ENCODE measurements around the gene CLCN6.
A peak's percentile ranks its signal among the peaks of the same experiment; 100 is the strongest.
"Not testable (repeated sequence)": the region's sequence is repeated elsewhere in the genome, so short reads cannot be mapped to it uniquely, and the experiment has no call there.

The CLCN6 gene

DNA sequence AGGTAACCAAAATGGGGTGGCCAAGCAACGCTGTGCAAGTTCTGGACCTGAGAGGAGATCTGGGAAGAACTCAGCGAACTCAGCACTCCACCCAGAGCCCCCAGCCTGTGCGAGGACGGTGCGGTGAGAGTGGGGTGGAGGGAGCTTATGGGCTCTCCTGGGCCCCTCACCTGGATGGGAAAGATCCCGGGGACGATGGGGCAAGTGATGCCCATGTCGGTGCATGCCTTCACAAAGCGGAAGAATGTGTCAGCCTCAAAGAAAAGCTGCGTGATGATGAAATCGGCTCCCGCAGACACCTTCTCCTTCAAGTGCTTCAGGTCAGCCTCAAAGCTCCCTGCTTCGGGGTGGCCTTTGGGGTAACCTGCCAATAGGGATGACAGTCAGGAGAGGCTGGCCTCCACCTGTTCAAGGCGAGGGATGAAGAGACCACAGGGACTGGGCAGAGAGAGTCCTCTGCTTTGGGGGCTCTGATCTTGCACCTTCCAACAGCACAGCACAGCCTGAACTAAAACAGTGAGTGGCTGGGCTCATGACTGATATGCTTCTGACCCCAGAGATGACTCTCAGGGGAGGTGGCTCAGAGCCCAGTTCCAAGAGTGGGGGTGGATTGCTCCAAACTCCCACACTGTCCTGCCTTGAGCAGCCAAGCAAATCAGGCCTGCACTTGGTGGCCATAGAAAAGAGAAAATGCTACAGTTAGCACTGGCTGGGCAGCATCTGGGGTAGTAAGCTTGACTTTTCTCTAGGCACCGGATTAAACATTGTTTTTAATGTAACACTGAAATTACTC is 9.8 kb upstream of the CLCN6 start:
- DNase-seq, result no peak

DNA sequence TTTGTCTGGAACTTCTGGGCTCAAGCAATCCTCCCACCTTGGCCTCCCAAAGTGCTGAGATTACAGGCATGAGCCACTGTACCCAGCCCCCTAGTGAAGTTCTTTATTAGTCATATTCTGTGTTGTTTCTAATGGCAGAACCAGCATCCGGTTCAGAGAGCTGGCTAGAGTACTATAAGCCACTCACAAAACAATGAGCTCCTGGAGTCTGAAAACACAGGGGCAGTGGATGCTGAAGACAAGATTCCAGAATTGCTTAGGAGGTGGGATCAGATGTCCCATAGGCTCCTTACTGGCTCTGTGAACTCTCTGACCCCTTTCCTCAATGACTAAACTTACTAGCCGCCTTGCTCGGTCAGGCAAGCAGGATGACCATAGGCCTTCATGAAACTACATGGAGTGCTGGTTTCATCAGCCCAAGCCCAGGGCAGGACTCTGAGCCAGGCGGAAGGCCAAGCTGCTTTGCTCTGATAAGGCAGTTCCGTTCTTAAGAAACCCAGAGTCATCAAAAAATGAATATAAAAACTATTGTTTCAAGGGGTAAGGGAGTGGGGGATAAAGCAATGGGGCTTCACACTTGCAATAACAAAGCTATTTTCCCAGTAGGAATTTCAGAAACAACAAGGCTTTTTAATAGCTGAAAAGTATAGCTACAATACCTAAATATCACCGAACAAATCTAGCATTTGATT is 8.3 kb upstream of the CLCN6 start:
- DNase-seq, result no peak

DNA sequence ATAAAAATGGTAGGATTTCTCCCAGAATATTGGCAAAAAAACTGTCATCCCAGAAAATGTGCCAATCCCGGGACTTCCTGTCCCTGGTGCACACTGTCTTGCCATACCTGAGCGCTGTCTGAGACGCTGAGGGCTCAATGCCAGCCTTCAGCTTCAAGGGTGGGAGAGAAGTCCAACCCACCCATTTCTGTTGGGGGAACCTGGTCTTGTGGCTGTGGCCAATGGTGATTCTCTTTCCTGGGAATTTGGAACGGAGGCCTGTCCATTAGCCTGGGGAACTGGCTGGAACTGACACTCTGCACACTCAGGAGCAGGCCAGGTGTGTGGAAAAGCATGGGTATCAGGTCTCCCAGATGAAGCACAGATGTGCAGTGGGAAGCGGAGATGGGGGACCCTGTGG is 6.9 kb upstream of the CLCN6 start:
- DNase-seq, result no peak

DNA sequence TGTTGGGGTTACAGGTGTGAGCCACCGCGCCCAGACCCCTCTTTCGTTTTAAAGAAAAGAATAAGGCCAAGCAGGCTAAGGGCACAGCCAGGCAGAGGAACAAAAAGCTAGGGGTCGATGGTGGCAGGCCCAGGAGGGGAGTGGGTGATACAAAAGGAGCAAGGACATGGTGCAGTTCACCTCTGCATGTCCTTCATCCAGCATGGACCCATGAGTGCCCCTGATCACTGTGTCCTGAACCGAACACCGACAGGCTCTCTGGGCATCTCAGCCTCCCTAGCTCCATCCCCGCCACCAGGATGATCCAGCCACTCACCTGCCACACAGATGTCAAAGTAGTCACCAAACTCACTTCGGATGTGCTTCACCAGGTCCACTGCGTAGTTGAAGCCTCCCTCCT is 6.1 kb upstream of the CLCN6 start:
- DNase-seq, result no peak

DNA sequence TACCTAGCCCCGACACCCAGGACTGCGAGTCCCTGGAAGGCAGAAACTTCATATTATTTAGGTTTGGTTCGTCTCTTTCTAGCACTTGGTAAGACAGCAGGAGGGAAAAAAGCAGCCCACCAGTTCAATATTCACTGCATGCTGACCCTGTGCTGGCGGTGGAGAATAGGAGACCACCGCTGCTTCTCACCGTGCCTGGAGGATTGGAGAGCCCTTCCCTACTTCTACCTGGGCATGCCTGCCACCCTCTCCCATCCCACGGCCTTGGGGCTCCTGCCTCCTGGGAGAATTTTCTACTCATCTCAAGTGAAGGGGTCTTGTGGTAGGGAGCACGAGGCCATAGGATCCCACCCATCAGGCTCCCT is 5.6 kb upstream of the CLCN6 start:
- DNase-seq, result no peak

DNA sequence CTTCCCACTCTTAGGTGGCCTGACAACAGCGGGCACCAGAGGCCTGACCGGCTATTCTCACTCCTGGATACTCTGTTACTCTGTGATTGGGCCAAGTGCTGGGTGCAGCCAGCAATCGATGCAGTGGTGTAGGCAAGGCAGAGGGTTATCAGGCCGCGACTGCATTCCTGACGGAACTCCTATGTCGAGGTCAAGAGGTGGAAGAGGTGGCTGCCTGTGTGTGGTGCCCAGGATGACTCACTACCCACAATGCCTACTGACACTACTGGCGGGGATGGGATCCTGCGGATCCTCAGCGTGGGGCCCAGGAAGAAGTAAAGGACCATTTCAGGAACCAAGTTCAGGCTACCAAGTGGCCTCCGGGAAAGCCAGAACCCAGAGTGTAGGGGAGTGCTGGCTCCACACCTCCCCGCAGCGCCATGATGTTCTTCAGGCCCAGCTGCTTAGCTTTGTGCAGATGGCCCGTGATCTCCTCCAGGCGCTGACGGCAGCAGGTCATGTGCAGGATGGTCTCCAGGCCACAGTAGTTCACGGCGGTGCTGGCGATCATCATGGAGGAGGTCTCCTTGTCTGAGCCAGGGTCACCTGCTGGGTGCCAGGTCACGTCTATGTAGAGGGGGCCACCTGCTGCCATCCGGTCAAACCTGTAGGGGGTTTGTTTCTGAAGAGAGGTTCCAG is 5.1 kb upstream of the CLCN6 start:
- no peak for DNase-seq

DNA sequence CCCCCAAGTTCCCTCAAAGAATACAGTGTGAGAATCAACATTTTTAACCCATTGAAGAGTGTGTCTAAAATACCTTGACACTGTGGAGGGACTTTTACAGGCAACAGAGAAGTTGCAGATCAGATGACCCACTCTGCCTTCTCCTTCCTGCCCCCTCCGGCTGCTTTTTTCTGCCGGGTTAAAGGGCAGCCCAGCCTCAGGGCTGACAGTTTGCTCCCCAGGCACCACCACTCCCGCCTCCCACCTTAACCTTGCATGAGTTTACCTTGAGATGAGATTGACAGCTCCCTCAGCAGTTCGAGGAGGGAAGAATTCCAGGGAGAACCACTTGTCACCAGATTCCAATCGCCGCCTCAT is 3.4 kb upstream of the CLCN6 start:
- DNase-seq, result no peak

DNA sequence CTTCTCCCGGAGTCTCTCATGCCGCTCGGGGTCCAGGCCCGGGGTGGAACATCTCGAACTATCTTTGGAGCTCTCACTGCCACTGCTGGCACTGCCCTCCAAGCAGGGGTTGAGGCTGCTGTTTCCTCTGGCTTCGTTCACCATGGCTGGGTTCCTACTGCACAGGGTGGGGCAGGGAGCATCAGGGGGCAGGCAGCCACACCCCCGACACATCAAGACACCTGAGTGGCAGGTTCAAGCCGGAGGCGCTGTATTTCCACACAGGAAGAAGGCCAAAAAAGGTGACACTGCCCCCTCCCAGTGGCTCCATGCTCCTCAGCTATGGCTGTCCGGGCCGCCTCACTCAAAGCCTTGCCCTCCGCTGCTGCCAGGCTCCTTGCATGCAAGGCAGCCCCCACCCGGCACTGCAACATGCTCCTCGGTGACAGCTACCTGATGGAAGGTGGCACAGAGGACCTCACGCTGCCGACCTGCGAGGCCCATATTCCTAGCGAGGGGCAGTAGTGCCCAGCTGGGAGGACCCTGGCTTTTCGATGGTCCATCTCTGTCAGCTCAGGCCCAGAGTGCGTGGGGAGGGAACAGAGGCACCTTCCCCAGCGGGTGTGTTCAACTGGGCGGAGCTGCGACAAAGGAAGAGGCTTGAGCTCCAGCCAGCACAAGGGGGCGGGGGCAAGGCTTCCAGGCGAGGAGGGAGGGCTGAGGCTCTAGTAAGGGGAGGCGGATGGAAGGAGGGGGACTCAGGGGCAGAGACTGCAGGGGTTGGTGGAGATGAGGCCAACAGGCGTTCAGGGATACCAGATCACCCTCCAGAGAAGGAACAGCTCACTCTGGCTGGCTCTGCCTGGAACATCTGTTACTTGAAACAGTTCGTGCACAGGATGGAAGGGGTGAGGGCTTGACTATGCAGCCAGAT is 2.8 kb upstream of the CLCN6 start:
- DNase-seq, result peak; percentile 90

DNA sequence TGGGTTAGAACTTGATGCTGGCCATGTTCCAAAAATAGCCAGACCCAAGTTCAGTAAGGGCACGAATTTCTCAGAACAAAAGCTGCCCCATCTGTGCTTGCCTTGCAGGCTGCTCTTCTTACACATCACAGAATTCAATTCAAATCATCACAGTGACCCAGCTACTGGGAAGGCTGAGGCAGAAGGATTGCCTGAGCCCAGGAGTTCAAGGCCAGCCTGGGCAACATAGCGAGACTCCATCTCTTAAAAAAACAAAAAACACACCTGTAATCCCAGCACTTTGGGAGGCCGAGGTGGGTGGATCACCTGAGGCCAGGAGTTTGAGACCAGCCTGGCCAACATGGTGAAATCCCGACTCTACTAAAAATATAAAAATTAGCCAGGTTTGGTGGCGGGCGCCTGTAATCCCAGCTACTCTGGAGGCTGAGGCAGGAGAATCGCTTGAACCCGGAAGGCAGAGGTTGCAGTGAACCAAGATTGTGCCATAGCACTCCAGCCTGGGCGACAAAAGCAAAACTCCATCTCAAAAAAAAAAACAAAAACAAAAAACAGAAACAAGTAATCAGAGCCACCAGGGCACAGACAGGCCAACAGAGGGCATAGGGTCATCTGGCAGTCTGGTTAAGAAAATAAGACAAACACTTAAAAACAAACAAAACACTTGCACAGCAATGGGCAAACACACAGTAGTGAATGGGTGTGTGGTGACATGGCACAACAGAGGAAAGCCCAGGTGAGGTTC is 1.9 kb upstream of the CLCN6 start:
- DNase-seq, result not testable (repeated sequence)

DNA sequence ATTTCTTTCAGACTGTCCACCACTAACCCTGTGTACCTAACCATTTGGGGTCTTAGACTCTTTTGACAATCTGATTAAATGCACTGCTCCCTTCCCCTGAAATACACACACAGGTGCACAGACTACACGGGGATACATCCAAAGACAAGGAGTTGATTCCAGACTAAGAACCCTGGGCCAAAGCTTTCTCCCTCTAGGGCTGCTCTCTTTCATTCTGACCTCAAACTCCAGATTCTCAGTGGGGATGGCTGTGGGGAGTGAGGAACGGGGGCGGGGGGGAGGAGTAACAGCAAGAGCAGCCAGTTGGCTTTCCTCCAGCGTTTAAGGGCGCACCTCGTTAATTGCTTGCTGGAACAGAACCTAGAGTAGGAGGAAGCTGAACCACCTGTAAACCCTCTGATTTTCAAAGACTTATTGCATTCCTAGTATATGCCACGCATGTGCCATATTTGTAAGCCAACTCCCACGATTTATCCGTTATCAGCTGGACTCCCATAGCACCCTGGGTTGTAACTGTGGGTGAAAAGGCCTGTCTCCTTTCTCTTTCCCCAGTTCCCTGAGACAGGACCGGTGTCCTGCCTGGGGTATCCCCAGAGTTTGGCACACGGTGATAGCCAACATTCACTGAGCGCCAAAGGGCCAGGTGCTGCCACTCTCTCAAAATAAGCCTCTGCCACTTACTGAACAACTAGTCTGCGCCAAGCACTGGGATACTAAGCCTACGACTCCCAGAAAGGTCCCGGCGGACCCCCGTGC is 1.1 kb upstream of the CLCN6 start:
- DNase-seq, result peak; percentile 85

DNA sequence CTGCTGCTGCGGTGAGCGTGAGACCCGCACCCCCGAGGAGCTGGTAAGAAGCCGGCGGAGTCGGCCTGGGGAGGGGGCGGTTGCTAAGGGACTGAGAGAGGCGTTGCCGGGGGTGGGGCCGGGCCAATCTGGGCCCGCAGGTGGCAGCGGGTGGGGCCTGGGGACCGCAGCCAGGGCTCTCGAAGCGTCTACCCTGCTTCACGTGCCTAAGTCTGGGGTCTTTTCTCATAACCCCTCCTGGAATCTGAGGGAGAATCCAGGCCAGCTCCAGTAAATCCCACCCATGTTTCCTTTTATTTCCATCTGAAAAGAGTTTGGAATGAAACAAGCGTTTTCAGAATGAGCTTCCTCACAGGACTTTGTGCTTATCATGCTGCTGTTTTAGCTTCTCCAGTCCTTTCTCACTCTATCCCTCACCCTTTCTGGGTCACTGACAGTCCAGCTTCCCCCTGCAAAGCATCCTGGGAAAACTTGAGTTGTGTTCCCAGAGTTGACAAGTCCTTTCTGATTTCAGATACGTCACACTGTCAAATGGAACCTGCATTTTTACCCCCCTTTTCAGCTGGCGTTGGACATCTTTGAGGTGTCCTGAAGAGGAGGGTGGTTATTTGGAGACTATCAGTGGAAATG is 431 bp downstream of the CLCN6 start:
- peak; percentile 72 for DNase-seq

DNA sequence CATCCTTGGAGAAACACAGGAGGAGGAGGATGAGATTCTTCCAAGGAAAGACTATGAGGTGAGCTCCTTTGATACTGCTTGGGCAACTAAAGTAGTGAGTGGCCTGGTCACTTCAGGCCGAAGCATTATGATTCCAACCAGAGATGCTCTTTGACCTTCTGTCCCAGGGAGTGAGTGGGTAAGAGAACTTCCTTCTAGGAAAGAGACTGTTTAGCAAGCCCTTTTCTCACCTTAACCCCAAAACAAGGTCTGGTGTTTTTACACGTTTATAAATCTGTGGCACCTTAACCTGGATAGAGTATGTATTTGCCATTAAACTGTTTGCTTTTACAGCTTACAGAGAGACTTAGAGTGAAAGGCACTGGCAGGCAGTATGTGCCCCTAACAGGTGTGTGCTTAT is 1.1 kb downstream of the CLCN6 start:
- DNase-seq, result no peak

DNA sequence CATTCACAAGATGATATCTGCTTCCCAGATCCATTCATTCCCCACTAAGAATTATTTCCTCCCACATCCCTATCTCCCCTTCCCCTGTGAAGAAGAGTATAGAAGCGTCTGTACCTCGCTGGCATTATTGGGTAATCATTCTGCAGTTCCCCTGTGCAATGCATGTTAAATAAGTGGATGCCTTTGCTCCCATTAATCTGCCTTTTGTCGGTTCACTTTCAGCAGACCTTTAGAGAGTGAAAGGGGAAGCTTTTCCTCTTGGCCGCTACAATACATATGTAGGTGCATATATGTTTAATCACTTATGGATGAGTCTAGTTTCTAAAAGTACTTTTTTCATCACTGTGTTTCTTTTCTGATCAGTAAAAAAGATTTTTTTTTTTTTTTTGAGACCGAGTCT is 7.0 kb downstream of the CLCN6 start:
- no peak for DNase-seq

DNA sequence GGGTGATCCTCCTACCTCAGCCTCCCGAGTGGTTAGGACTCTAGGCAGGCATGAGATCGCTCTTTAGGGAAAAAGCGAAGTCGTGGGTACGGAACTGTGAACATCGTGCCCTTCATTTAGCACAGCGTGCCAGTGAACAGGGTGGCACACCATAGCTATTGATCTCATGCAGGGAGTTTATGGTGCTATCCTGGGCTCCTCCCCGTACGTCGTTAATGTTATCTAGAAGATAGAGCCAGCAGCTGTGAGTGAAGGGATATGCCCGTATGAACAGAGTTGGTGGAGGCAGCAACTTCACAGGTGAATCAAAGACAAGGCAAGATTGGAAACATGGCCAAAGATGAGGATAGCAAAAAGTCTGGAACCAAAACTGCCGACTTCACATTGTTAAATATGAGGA is 11.2 kb downstream of the CLCN6 start:
- no peak for DNase-seq

DNA sequence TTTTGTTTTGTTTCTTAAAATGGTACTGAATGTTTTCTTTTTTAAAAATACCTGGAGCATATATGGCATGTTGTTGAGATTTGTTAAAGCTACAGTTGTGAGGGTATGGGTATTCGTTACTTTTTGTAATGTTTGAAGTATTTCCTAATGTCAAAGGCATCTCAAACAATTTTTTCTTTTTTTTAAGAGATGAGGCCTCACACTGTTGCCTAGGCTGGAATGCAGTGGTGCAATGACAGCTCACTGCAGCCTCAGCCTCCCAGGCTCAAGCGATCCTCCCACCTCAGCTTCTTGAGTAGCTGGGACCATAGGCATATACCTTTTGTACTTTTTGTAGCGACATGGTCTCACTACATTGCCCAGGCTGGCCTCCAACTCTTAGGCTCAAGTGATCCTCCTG is 16.1 kb downstream of the CLCN6 start:
- DNase-seq, result no peak

DNA sequence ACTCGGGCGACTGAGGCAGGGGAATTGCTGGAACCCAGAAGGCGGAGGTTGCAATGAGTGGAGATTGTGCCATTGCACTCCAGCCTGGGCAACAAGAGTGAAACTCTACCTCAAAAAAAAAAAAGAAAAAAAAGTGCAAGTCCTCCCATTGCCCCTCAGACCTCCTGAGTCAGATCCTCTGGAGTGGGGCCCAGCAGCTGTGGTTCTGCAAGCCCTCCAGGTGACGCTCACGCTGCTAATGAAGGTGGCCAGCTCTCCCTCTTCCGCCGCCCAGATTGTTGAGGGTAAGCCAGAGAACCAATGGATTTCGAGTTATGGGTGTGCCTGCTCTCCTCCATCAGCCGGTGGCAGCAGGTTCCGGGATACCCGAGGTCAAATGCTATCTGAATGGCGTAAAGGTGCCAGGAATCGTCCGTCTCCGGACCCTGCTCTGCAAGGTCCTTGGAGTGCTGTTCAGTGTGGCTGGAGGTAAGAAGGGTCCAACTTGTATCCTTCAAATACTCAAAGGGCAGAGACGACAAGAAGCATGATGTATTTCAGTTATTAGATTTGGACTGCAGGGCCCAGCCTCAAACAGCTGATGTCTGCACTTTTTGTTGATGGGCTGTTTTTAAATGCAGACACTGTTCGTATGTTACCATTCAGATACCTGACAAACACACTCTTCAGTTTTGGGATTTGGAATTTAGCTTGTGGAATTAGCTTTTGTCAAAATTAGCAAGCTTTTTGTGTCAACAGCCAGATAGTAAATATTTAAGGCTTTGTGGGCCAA is 17.6 kb downstream of the CLCN6 start:
- no peak for DNase-seq

DNA sequence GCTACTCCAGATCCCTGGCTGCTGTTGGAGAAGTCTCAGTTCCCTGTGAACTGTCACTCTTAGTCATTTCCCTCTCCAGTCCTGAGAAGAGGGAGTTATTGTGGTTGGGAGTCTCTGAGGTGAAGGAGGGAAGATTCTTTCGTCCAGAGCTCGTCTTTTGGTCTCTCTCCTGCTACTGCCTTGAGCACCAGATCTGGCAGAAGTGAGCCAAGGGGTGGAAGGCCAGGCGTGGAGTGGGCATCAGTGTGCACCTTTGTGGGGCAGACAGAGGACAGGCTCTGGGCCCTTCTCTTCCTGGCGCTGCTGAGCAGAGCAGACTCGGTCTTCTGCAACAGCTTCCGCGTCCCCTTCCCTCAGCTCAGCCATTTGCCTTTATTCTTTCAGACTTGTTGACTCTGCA is 19.1 kb downstream of the CLCN6 start:
- DNase-seq, result no peak

DNA sequence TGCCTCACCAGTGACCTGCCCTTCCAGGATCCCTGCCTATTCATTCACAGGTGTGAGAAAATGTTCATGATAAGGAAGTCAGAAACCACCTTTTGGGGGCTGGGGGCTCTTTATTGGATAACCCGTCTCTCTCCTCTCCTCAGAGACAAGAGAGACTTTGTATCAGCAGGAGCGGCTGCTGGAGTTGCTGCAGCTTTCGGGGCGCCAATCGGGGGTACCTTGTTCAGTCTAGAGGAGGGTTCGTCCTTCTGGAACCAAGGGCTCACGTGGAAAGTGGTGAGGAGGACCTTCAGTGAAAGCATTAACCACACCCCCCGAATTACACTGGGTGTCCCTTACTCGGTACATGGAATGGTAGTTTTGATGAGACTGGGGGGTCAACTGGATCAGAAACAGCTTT is 21.0 kb downstream of the CLCN6 start:
- DNase-seq, result no peak

DNA sequence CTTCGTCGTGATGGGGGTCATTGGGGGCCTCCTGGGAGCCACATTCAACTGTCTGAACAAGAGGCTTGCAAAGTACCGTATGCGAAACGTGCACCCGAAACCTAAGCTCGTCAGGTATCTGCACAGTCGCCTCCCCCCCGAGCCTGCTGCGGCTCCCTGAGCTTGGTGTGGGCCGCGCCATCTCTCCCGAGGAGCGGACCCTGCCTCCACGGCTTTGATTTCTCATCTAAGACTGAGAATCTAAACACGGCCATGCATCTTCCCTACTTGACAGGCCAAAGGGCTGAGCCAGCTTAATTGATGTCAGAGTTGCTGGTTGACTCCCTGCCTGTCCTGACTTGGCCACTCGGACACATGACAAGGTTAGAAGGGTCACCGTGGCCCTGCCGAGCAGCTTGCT is 22.5 kb downstream of the CLCN6 start:
- no peak for DNase-seq

DNA sequence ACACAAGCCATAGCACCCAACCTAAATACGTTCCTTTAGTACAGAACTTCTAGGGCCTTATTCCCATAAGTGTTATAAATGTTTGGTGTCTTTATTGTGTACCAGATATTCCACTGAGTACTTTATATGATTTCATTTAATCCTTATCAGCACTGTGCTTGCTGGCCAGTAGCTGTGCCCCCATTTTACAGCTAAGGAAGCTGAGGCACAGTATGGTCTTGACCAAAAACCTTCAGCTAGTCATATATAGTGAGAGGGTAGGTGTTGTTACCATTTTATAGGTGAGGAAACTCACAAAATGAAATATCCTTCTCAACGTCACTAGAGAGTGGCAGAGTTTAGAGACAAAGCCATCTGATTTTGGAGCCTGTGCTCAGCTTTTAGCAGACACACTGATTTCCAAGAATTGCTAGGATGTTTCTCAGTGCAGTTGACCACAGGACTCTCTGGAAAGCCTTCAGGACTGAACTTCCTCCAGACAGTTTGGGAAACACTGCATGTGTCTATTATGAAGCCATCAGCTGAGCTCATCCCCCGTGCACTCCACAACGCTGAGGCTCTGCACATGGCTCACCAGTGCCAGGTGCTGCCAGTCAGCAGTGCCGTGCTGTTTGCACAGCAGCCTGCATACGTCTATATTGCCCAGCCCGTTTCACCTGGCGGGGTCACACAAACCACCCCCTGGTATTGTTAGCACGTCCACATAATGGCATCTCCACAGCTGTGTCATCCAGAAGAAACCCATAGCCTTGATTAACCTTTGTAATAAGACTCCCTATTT is 26.1 kb downstream of the CLCN6 start:
- DNase-seq, result peak; percentile 89

Measured in COR-L47 (cell line).